DND-41 (cell line): ENCODE data around the gene KRT28.

ENCODE experiments used
- ATAC-seq: fragments of 200-7000 bp; cut with Tn5 transposase; 3 replicates; pipeline ENCODE4 v1.9.1; 2021; ENCODE audit warnings: low read depth; ENCODE audit not compliant: insufficient read depth
- DNase-seq: peaks from one replicate; pipeline ENCODE4 v3.0.0-alpha.2; 2020
- H2AFZ ChIP-seq: 2 replicates; pipeline ENCODE4 v1.6.0; 2012; ENCODE audit warnings: low read depth, low read length
- H3K27ac ChIP-seq: 2 replicates; pipeline ENCODE4 v1.5.1; 2012; ENCODE audit warnings: low read length, inconsistent platforms
- H3K27me3 ChIP-seq: fragments of 200-600 bp; sonication (generic); 2 replicates; pipeline ENCODE4 v1.6.0; 2012; ENCODE audit warnings: low read length, mild to moderate bottlenecking, inconsistent platforms; ENCODE audit not compliant: insufficient read depth, poor library complexity
- H3K36me3 ChIP-seq: 2 replicates; pipeline ENCODE4 v1.5.1; 2012; ENCODE audit warnings: low read length, inconsistent platforms; ENCODE audit not compliant: insufficient read depth
- H3K4me1 ChIP-seq: 2 replicates; pipeline ENCODE4 v1.5.1; 2012; ENCODE audit warnings: mild to moderate bottlenecking, low read length; ENCODE audit not compliant: insufficient read depth
- H3K4me2 ChIP-seq: 2 replicates; pipeline ENCODE4 v1.6.0; 2012; ENCODE audit warnings: mild to moderate bottlenecking, moderate library complexity, low read length, inconsistent platforms; ENCODE audit not compliant: insufficient read depth
- H3K4me3 ChIP-seq, 2 experiments: fragments of 200-600 bp in 1 of 2; shearing (Covaris generic) in 1 of 2; 2 replicates each; pipeline ENCODE4 v1.5.1; 2012 to 2016; ENCODE audit warnings: inconsistent platforms in 2 of 2, low read length in 2 of 2, mild to moderate bottlenecking in 2 of 2, low read depth in 1 of 2, moderate library complexity in 1 of 2
- H3K79me2 ChIP-seq: 2 replicates; pipeline ENCODE4 v1.6.0; 2012; ENCODE audit warnings: low read length, inconsistent platforms; ENCODE audit not compliant: insufficient read depth
- H3K9ac ChIP-seq: 2 replicates; pipeline ENCODE4 v1.6.0; 2012; ENCODE audit warnings: low read depth, mild to moderate bottlenecking, inconsistent platforms, low read length, moderate library complexity
- H3K9me3 ChIP-seq: 2 replicates; pipeline ENCODE4 v1.5.1; 2012; ENCODE audit warnings: low read length, moderate library complexity, mild to moderate bottlenecking, inconsistent platforms; ENCODE audit not compliant: insufficient read depth, severe bottlenecking
- H4K20me1 ChIP-seq: 2 replicates; pipeline ENCODE4 v1.6.0; 2012; ENCODE audit warnings: low read length; ENCODE audit not compliant: insufficient read depth
- CTCF ChIP-seq: IDR thresholded peaks from 2 replicates; pipeline ENCODE4 v1.5.1; 2012; ENCODE audit warnings: borderline replicate concordance, low read length, moderate library complexity, mild to moderate bottlenecking; ENCODE audit not compliant: poor library complexity, severe bottlenecking; ENCODE audit errors: extremely low read depth
- EZH2 ChIP-seq: IDR thresholded peaks from 3 replicates; pipeline ENCODE4 v1.6.1; 2012; ENCODE audit warnings: borderline replicate concordance, low read depth, mild to moderate bottlenecking, moderate library complexity, low read length, inconsistent platforms; ENCODE audit not compliant: severe bottlenecking

KRT28 gene

GRCh38 chr17:40844671-40845107, 44.9 kb upstream of the KRT28 start:
- Histone ChIP-seq H3K9ac (no peak overlapping the region), H3K4me2 (no peak overlapping the region), H2AFZ (no peak overlapping the region), H3K4me1 (no peaks in the 10 kb centered on the region), H3K79me2 (no peaks in the 10 kb centered on the region), H4K20me1 (no peaks in the 10 kb centered on the region), H3K9me3 (no peaks in the 10 kb centered on the region), H3K27ac (no peak overlapping the region), H3K27me3 (no peaks in the 10 kb centered on the region), H3K4me3 (no peak overlapping the region), H3K36me3 (no peaks in the 10 kb centered on the region)
- ATAC-seq = no peak
- no peak for TF ChIP-seq CTCF
- no peak for TF ChIP-seq EZH2
- no peak for DNase-seq

DNA sequence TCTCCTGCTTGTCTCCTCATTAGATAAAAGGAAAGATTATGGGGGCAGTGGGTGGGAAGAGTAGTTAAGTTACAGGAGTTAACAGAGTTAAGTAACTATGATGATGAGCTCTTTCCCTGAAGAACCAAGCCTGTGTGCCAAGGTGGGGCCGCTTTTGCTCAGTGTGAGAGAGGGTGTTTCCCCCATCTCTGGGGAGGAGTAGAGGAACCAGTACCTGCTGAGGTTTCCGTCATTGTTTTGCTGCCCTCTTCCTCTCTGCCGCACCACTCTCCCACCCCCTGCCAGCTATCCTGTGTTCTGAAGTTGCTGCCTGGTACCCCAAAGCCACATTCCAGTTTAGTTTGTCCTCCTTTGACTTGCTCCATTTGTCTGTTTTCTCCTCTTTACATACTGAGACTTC, 43.5 kb upstream of the KRT28 start:
- Histone ChIP-seq H3K27ac (no peak overlapping the region), H3K9ac (no peak overlapping the region), H2AFZ (no peak overlapping the region), H3K79me2 (no peaks in the 10 kb centered on the region), H4K20me1 (no peaks in the 10 kb centered on the region), H3K9me3 (no peaks in the 10 kb centered on the region), H3K4me1 (no peaks in the 10 kb centered on the region), H3K27me3 (no peaks in the 10 kb centered on the region), H3K4me3 (no peak overlapping the region), H3K36me3 (no peaks in the 10 kb centered on the region), H3K4me2 (no peak overlapping the region)
- no peak for TF ChIP-seq EZH2
- no peak for TF ChIP-seq CTCF
- ATAC-seq = no peak
- no peak for DNase-seq

DNA sequence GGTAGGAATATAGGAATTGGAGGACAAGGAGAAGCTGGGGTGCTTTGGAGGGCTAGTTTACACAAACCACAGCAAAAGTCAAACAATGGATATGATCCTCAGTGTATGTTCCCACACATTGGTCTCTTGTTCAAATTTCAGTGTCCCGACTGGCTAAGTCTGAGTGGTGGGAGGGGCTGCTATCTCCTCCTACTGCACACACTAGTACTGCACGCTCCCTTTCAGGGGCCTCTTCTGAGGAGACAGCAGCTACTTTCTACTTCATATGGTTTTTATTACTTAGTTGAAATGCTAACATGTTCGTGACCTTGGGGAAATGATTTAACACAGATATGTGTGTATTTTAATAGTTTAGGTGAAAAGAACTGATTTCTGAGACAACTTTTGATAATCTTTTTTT, 41.5 kb upstream of the KRT28 start:
- no peaks in the 10 kb centered on the region for H3K9me3 ChIP-seq
- H3K4me3 ChIP-seq = no peak overlapping the region
- H3K4me2 ChIP-seq = no peak overlapping the region
- H3K9ac ChIP-seq = no peak overlapping the region
- no peaks in the 10 kb centered on the region for H3K79me2 ChIP-seq
- no peaks in the 10 kb centered on the region for H3K36me3 ChIP-seq
- H3K27ac ChIP-seq = no peak overlapping the region
- no peaks in the 10 kb centered on the region for H3K27me3 ChIP-seq
- TF ChIP-seq EZH2 (no peak), CTCF (no peak)
- no peaks in the 10 kb centered on the region for H4K20me1 ChIP-seq
- H3K4me1 ChIP-seq = no peaks in the 10 kb centered on the region
- no peak overlapping the region for H2AFZ ChIP-seq
- DNase-seq (no peak), ATAC-seq (no peak)

DNA sequence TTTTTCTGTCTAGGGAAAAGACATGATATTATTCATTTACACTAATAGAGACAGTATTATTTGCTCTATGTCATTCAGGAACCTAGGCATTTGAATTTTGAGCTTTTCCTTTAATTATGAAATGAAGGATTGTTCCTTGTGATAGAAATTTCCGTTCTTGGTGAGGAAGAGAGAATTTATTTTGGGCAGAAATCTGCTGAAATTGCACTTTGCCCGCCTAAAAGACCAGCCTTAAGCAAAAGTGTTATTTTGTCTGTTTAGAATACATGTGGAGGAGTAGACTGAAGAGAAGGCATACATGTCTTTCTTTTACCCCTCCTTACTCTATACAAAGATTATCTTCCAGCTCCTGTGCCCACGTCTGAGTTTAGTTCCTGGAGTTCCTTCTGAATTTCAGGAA, 39.4 kb upstream of the KRT28 start:
- Histone ChIP-seq H3K9me3 (no peaks in the 10 kb centered on the region), H3K4me3 (no peak overlapping the region), H3K36me3 (peaks cover 6% of the 10 kb centered on the region; the same call in 1 of the 2 replicates), H3K4me2 (no peak overlapping the region), H3K9ac (no peak overlapping the region), H3K27me3 (no peaks in the 10 kb centered on the region), H3K27ac (no peak overlapping the region), H3K4me1 (no peaks in the 10 kb centered on the region), H3K79me2 (no peaks in the 10 kb centered on the region), H2AFZ (no peak overlapping the region), H4K20me1 (no peaks in the 10 kb centered on the region)
- DNase-seq = no peak
- ATAC-seq = no peak
- TF ChIP-seq CTCF = no peak
- no peak for TF ChIP-seq EZH2
